HFF-Myc (cell line): ENCODE data around the gene CCNG2.

Experiments
- DNase-seq: peaks from one replicate; pipeline ENCODE4 v3.0.0-alpha.2; 2011; ENCODE audit warnings: low read depth; ENCODE audit errors: extremely low read depth
- H3K4me3 ChIP-seq: replicated peaks from 2 replicates; pipeline ENCODE4 v1.5.1; 2011; ENCODE audit warnings: low read depth, mild to moderate bottlenecking, control low read depth, low read length
- CTCF ChIP-seq: IDR thresholded peaks from 2 replicates; pipeline ENCODE4 v1.5.1; 2012; ENCODE audit warnings: mild to moderate bottlenecking, low read depth, low read length, control low read depth; ENCODE audit errors: missing control alignments

CCNG2 gene

GRCh38 chr4:77181720-77182119 lies 24.7 kb downstream of the CCNG2 start:
- TF ChIP-seq CTCF, result no peak
- DNase-seq, result no peak
- no peak overlapping the region for H3K4me3 ChIP-seq

- TF ChIP-seq CTCF, result no peak
- H3K4me3 ChIP-seq, result no peak overlapping the region
Measured at GRCh38 chr4:77183777-77184420, 26.9 kb downstream of the CCNG2 start.

GRCh38 chr4:77184974-77185373 lies 28.0 kb downstream of the CCNG2 start:
- no peak overlapping the region for H3K4me3 ChIP-seq
- TF ChIP-seq CTCF, result no peak
- no peak for DNase-seq

More at GRCh38 chr4:77183777-77184420, 26.9 kb downstream of the CCNG2 start:
- DNase-seq, result no peak

- no peak for DNase-seq
- no peak for TF ChIP-seq CTCF
- no peak overlapping the region for H3K4me3 ChIP-seq
Measured at GRCh38 chr4:77185686-77186085, 28.7 kb downstream of the CCNG2 start.

GRCh38 chr4:77187322-77187721 lies 30.3 kb downstream of the CCNG2 start:
- no peak for TF ChIP-seq CTCF
- H3K4me3 ChIP-seq, result no peak overlapping the region
- DNase-seq, result no peak

- TF ChIP-seq CTCF, result no peak
- H3K4me3 ChIP-seq, result no peak overlapping the region
- DNase-seq, result no peak
Measured at GRCh38 chr4:77188498-77189220, 31.7 kb downstream of the CCNG2 start.
